GM19193 (cell line): ENCODE results near the gene IMPDH1.

Experiments used
- POLR2A ChIP-seq: IDR thresholded peaks from 4 replicates; pipeline ENCODE4 v1.6.1; 2011; ENCODE audit not compliant: insufficient read depth, insufficient read length; ENCODE audit errors: extremely low read depth

IMPDH1 gene

DNA sequence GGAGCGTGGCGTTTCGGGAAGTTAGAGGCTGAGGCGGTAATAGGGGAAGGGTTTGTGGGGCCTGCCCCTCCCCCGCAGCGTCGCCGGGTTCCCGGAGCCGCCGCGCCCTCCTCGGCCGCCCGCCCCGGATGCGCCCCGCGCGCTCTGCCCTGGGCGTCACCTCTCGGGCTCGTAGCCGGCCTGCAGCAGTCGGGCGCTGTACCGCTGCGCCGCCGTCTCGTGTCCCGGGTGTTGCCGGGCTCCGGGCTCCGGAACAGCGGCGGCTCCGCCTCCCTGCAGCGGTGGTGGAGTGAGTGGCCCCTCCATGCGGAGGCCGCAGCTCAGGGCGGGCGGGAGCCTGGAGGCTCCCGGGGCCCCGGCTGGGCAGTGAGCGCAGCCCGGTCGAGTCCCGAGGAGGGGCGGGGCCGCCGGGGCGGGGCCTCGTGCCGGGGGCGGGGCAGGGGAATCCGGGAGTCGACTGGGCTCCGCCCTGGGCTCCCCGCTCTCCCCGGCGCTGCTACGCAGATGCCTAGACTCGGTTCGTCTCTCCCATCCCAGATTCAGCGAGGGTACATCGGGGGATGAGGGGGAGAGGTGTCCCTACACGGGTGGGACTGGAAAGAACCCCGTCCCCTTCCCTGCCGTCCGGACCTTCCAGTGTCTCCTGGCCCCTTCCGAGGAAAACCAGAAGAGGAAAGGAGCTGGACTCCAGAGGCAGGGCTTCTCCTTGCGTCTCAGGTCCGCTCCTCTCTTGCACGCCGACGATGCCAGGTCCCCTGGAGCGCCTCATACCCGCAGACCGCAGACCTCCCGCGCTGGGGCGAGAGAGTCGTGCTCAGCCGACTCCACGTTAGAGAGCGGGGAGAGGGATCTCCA, at the start of gene IMPDH1:
IMPDH1 (minus strand) TSS at position 387 of the 855 bp plus-strand sequence; CDS start at position 306, 81 bp downstream.
- peak; percentile 51 for TF ChIP-seq POLR2A

DNA sequence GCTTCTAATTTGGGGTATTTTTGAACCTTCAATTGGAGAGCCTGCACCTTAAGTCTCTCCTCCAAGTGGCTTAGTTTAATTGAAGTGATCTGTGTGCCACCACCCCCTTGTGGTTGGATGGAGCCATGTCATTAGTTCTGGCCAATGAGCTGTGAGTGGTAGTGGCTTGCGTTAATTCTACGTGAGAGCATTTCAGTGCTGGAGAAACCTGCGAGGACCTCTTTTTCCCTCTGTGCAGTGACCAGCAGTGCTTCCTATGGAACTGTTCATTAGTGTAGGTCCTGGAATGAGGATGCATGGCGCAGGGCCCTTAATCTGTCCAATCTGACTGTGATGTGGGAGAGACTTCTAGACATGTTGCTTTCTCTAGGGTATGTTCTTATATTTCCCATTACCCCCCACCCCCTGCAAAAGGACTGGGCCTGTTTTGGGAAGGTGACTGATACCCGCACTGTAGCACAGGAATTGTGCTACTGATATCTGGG, 49.7 kb upstream of the IMPDH1 start:
- no peak for TF ChIP-seq POLR2A

DNA sequence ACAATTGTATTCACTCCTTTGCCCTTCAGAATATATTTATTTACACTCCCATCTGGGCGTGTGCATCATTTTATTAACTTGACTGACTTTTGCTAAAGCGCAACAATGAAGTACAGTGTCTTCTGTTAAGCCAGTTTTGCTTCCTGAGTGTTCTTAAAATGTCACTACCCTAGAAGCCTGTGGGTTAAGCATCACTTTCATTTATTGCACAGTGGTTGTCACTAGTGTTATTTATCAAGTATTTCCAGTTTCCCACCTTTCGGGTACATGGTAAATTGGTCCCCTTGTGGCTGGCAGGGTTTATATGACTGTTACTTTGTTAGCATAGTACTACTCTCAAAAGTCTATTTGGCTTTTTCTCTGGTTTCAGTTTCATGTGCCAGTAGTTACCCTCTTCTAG, 49.2 kb upstream of the IMPDH1 start:
- no peak for TF ChIP-seq POLR2A

DNA sequence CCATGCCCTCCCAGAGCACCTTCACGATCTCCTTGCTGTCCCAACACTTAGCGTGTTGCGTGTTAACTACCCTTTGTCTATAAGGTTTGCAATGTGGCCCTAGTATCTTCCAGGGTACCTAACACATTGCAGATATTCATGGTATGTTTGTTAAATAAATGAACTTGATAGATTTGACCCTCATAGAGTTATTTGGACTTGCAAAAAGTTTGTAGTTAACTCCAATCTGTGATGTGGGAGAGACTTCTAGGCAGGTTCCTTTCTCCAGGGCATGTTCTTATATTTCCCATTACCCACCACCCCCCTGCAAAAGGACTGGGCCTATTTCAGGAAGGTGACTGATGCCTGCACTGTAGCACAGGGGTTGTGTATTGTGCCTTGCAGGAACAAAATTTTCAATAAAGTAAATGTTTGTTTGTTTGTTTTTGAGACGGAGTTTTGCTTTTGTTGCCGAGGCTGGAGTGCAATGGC, 46.5 kb upstream of the IMPDH1 start:
- no peak for TF ChIP-seq POLR2A

DNA sequence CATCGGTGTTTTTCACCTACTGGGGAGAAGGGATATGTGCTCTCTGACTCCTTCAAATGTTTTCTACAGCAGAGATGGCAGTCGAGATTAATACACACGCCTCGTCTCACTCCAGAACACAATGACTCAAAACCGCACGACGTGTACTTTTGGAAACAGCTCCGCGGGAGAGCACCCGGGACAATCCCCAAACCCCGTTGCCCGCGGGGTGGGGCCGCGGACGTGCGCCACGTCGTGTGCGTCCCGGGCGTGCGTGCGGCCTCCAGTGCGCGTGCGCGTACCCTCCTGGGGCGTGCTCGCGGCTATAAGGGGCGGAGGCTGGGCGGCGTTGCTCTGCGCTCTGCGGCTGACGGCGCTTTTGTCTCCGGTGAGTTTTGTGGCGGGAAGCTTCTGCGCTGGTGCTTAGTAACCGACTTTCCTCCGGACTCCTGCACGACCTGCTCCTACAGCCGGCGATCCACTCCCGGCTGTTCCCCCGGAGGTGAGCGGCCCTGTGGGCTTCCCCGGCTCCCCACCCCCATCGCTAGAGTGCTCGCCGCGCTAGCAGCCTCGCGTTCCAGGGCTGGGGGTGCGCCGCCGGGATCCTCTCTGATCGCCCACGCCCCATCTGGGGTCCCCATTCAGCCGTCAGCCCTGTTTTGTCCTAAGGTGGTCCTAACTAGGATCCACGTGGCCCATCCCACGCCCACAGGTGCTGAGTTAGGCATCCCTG, 45.9 kb upstream of the IMPDH1 start, which contains the start of gene HILPDA:
HILPDA (plus strand) TSS at position 336 of the 712 bp plus-strand sequence. CDS start 1,391 bp downstream, outside the sequence.
- peak; percentile 80 for TF ChIP-seq POLR2A

DNA sequence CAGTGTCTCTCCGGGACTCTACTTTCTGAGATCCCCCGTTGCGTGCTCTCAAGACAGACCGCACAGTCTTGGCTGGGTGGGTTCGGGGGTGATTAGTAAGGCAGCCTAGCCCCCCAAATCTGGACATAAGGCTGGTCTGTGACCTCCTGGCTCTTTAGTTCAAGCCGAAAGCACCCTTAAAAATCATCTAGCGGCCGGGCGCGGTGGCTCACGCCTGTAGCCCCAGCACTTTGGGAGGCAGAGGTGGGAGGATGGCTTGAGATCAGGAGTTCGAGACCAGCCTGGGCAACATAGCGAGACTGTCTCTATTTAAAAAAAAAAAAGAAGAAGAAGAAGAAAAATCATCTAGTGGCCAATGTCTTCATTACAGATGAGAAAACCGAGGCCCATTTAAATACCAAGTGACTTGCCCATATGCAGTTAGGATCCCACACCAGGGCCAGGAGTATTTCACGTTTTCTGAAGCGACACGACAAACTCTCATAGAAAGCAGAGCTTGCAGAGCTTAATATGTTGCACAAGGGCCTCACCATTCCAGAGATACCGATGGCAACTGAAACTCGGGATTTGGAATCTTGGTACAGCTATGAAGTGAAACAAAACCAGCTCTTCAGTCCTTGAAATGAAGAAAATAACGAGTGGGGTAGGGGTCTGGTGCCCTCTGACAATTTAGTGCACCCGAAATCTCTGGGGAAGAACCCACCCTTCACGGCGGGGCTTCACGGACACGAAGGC, 45.2 kb upstream of the IMPDH1 start:
- no peak for TF ChIP-seq POLR2A

DNA sequence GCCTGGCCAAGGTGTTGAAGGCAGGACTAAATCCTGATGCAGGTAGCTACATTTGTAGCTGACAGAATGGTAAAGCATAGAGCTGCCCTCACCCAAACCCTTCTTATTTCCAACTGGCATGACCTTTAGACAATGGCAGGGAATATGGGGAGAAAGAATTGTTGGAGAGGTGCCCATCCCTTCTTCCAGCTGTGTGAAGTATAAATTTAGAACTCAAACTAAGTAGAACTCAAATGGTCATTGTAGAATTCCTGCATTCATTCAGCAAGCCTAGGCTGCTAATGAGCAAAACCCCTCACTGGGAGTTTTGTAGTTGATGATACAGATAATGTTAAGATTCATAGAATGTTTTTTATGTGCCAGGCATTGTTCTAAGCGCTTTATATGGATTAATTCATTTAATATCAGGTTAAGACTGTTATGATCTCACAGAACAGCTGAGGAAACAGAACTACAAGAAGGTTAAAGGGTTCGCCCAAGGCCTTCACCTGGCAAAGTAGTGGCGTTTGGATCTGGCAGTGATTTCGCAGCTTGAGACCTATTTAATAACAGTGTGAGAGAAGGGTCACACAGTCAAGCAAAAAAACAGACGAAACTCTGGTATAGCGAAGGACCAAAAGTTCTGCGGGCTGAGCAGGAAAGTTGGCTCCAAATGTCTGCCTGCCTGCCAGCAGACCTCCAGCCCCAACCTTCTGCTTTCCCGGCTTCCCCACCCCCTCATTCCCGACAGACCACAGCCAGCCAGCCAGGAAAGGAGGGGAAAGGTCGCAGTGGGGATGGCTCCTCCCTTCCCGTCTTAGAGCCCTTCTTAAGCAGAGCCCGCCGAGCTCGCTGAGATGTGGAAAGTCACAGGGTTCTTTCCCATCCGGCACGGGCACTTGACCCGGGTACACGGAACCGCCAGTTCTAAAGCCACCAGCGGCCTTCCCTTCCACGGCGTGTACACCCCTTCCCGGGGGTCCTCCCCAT, 44.3 kb upstream of the IMPDH1 start:
- TF ChIP-seq POLR2A, result no peak

DNA sequence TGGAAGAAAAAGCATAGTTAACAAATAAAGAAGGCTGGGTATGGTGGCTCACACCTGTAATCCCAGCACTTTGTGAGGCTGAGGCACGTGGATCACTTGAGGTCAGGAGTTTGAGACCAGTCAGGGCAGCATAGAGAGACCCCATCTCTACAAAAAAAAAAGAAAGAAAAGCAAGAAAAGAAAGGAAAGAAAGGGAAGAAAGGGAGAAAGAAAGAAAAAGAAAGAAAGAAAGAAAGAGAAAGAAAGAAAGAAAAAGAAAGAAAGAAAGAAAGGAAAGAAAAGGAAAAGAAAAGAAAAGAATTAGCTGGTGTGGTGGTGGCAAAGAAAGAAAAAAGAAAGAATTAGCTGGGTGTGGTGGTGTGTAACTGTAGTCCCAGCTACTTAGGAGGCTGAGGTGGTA, 42.8 kb upstream of the IMPDH1 start:
- no peak for TF ChIP-seq POLR2A

DNA sequence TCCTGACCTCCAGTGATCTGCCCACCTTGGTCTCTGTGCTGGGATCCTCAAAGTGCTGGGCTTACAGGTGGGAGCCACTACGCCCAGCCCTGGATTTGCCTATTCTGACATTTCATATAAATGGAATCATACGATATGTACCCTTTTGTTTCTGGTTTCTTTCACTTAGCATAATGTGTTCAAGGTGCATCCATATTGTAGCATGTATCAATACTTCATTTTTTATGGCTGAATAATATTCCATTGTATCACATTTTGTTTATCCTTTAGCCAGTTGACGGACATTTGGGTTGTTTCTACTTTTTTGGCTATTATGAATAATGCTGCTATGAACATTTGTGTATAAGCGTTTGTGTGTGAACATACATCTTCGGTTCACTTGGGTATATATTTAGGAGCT, 41.1 kb upstream of the IMPDH1 start:
- no peak for TF ChIP-seq POLR2A

DNA sequence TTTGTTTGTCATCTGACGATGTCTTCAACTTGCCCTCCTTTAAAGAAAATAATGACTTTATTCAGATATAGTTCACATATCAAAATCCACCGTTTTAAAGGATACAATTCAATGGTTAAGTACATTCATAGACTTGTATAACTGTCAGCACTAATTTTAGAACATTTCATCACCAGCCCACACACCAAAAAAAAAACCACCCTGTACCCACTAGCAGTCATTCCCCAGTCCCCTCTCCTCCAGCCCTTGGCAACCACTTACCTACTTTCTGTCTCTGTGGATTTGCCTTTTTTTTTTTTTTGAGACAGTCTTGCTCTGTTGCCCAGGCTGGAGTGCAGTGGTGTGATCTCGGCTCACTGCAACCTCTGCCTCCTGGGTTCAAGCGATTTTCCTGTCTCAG, 40.6 kb upstream of the IMPDH1 start:
- TF ChIP-seq POLR2A, result no peak

DNA sequence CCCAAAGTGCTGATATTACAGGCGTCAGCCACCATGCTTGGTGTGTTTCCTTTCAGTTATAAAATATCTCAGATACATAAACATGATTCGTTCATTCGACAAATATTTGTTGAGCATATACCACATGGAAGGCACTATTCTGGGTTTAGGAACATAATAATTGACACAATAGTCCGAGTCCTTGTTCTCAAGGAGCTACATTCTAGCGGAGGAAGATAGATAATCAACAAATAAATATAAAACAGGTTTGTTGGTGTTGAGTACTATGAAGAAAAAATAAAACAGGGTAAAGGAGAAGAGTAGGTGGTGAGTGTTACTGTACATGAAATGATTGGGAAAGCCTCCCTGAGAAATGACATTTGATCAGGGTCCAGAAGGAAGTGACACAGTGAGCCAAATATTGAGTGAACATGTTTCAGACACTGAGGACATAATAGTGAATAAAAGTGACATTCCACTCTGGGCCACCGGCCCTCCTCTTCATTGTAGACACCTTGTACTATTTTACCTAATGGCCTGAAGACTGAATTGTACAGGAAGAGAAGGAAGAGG, 39.0 kb upstream of the IMPDH1 start:
- TF ChIP-seq POLR2A, result no peak

DNA sequence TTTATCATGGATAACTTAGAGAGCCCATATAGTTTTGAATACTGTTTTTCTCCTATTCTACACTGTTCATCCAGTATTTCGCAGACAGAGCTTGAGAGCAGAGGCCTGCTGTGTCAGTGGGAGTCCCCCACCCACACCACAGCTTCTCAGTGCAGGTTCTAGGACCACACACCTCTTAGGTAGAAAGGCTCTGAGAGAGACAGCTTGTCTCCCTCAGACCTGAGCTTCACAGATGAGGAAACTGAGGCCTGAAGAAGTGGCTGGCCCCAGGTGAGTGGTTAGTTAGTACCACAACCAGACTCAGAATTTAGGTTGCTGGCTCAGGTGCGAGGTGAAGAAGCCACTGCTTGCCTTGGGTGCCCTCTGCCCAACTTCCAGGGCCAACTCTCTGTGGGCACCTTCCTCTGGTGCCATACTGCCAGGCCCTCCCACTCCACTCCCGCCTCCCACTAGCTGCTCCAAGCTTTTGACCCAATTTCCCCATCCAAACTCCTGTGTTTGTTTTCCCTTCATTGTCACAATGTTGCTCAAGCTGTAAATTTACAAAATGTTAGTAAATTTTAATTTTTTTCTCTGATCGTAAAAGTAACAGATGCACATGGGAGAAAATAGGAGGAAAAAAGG, 38.3 kb upstream of the IMPDH1 start:
- TF ChIP-seq POLR2A, result no peak

DNA sequence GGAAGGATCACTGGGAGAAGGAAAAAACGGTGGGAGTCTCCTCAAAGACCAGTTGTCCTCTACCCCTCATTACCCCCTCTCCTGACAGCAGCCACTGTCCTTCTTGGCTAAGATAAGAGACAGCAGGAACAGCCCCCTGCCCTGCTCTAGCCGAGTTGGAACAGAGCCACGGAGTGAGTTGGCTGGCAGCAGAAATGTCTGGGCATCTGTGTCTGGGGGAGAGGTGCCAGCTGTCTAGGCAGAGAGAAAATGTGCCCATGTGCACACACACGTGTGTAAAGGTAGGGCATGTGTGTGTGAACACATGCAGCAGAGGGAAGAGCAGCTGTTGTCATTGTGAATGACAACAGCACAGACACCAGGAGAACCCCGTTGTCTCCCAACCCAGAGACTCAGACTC, 36.5 kb upstream of the IMPDH1 start:
- TF ChIP-seq POLR2A, result no peak
